GM12874 (cell line): ENCODE data around the gene OTOP1.

Source experiments
- CTCF ChIP-seq: IDR thresholded peaks from 2 replicates; pipeline ENCODE4 v1.5.1; 2011; ENCODE audit warnings: low read depth, mild to moderate bottlenecking, control low read depth, low read length, moderate library complexity; ENCODE audit not compliant: insufficient read depth

Gene OTOP1

GRCh38 chr4:4267981-4268380, 41.3 kb upstream of the OTOP1 start:
- TF ChIP-seq CTCF, result no peak

GRCh38 chr4:4260185-4260751, 33.5 kb upstream of the OTOP1 start:
- TF ChIP-seq CTCF, result peak; percentile 26; the same call in 1 of the 2 replicates

GRCh38 chr4:4259484-4260100, 32.9 kb upstream of the OTOP1 start:
- no peak for TF ChIP-seq CTCF

GRCh38 chr4:4256799-4257198, 30.1 kb upstream of the OTOP1 start:
- no peak for TF ChIP-seq CTCF

- TF ChIP-seq CTCF, result no peak
Observed at GRCh38 chr4:4254666-4255065, 27.9 kb upstream of the OTOP1 start.

GRCh38 chr4:4254199-4254598, 27.5 kb upstream of the OTOP1 start:
- no peak for TF ChIP-seq CTCF

- TF ChIP-seq CTCF, result no peak
Observed at GRCh38 chr4:4249866-4250265, 23.1 kb upstream of the OTOP1 start.

- no peak for TF ChIP-seq CTCF
Observed at GRCh38 chr4:4248885-4249203, 22.1 kb upstream of the OTOP1 start.
